Measurements from ENCODE around the gene TUBG1.

DNA sequence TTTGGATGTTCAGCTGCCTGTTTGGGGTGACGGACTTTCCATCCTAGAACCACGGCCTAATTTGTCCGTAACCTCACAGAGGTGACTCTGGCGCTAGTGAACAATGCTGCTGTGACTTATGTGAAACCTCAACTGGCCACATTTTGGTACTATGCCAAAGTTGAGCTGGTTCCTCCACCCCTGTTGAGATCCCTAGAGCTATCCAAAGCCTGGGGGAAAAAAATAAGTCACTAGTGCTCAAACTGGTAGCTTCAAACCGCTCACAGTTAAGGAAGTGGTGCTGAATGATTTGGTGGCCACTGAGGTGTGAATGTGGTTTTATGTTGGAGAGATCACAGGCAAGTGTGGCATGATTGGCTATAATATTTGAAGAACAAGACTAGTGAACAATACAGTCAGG is 38.3 kb downstream of the TUBG1 start:
- no peak for TF ChIP-seq POLR2A (IDR thresholded peaks at IDR 0.05; ENCODE audit: low read depth, low read length)
- no peak for TF ChIP-seq TAF1 (IDR thresholded peaks at IDR 0.05; ENCODE audit: borderline replicate concordance, low read depth, low read length)
- TF ChIP-seq POLR2AphosphoS5 (IDR thresholded peaks at IDR 0.05; ENCODE audit: low read depth, low read length) = no peak

Data from GM12892 (cell line).